ENCODE results near the gene CDCP1.

DNA sequence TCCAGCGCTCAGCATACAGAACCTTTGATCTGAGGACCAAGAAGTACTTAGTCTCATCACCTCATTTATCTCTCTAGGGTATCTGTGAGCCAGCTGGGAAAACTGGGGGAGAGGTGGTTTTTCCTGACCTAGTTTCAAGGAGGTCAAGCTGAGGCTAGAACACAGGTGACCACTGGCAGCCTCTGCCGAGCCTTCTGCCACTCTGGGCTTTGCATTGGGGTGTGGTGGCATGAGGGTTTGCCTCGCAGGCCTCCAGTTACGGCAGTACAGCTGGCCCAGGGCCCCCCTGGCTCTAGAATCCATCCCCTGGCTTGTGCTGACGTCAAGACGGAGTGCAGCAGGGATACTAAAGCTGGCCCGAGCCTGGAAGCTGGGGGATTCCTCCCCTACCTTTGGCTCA lies 34.7 kb upstream of the CDCP1 start:
- TF ChIP-seq CTCF (conservative IDR thresholded peaks at IDR 0.05 in 1 of 2, IDR thresholded peaks at IDR 0.05 in 1 of 2; ENCODE audit: extremely low read depth in 1 of 2, insufficient read depth in 1 of 2, low read depth in 1 of 2, low read length in 2 of 2): no peak
- TF ChIP-seq EZH2 (IDR thresholded peaks at IDR 0.05; ENCODE audit: borderline replicate concordance, low read length): no peak

All from mammary epithelial cell (primary cell).